GM23248 (cell line): ENCODE data around the gene SYT2.

ENCODE experiments used
- EZH2 ChIP-seq: fragments of 200-600 bp; sonication (generic); IDR thresholded peaks from 2 replicates; pipeline ENCODE4 v1.6.1; 2018; ENCODE audit warnings: antibody characterized with exemption, mild to moderate bottlenecking; ENCODE audit not compliant: insufficient read depth, poor library complexity, severe bottlenecking
- EZH2phosphoT487 ChIP-seq: fragments of 200-600 bp; sonication (generic); IDR thresholded peaks from 2 replicates; pipeline ENCODE4 v1.6.1; 2018; ENCODE audit warnings: antibody characterized with exemption, moderate library complexity, mild to moderate bottlenecking, low read depth; ENCODE audit not compliant: insufficient read depth

DNA sequence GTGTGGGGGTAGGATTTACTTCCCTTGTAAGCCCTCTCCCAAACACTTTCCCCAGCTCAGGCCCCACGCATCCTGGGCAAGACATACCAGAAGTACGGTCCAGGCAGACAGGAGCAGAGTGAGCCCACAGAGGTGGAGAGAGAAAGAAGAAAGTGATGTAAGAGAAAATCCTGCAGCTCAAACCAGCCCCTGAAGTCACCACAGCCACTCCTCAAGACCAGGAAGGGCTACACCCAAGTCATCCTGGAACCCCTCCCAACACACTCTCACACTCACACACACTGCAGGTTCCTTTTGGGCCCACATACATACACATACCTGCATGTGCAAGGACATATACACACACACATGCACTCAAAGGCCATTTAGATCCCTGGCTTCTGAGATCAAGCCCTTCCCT lies 106.8 kb downstream of the SYT2 start:
- TF ChIP-seq EZH2 = no peak
- TF ChIP-seq EZH2phosphoT487 = no peak
